ENCODE data around the gene PIP5K1B.

The PIP5K1B gene

DNA sequence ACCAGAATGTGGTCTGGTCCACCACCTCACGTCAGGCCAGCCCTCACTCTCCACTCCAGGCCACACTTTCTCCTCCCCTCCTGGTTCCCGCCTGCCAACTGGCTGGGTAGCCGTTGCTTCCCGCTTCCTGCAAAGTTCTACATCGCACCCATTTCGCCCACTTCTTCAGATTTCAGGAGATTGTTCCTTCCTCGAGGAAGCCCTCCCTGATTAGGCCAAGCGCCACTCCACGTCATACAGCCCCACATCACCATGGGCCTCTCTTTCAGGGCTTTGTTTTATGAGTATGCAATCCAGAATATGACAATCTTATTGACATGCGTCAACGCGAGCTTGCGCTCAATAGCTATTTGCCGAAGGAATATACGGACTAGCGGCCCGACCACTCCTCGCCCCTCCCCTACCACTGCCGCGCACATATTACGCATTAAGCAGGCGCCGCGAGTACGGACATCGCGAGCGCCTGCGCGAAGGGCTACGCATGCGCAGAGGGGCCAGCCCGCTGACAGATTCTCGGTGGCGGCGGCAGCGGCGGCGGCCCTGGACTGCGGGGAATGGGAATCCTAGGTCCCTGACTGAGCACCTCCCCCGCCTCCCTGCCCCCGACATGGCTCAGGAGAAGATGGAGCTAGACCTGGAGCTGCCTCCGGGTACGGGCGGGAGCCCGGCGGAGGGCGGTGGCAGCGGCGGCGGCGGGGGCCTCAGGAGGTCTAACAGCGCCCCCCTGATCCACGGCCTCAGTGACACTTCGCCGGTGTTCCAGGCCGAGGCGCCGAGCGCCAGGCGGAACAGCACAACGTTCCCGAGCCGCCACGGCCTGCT is 74.7 kb downstream of the PIP5K1B start:
- peak; percentile 96 for DNase-seq

DNA sequence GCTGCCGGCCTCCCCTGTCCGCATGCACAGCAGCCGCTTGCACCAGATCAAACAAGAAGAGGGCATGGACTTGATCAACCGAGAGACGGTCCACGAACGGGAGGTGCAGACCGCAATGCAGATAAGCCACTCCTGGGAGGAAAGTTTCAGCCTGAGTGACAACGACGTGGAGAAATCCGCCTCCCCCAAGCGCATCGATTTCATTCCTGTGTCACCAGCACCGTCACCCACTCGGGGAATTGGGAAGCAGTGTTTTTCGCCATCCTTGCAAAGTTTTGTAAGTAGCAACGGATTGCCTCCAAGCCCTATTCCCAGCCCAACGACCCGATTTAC is 75.3 kb downstream of the PIP5K1B start:
- no peak for DNase-seq

DNA sequence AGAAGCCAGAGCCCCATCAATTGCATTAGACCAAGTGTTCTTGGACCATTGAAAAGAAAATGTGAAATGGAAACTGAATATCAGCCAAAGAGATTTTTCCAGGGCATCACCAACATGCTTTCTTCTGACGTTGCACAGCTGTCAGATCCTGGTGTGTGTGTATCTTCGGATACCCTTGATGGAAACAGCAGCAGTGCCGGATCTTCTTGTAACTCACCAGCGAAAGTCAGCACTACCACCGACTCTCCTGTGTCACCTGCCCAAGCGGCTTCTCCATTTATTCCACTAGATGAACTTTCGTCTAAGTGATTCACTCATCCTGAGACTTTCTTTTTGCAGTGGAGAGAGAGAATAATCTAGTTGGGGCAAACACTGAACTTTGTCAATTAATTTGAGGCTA is 75.7 kb downstream of the PIP5K1B start:
- DNase-seq = no peak

DNA sequence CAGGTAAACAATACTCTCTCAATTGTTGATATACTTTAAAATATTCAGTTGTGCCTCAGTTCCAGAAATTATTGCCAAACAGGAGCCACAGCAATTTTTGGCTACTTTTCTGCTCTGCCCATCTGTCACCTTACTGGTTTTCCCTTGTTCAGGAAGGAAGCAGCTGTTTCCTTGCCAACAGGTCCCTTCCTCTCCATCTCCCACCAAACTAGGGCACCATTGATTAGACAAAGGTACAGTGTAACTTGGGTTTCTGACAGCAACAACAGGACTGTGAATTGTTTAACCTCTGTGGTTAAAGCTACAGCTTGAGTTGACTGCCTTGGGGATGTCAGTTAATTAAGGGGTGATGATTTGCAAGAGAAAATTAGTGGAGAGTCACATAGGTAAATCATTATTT is 76.9 kb downstream of the PIP5K1B start:
- DNase-seq = no peak

DNA sequence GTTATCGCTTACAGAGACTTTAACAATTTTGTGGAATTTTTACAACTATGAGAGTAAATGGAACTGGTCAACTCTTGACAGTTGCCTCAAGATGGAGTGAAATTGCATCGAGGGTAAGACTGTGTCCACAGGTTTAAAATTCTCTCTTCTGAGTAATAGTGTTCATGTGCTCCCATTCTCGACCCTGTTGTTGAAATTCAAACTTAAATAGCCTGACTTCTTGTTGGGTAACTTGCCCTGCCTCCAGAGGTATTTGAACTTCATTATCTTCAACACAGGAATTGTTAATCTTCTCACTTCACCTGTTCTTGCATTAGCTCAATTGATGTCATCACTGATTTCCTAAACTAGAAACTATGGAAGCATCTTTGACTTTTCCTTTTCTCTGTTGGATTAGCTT is 77.5 kb downstream of the PIP5K1B start:
- DNase-seq = no peak

DNA sequence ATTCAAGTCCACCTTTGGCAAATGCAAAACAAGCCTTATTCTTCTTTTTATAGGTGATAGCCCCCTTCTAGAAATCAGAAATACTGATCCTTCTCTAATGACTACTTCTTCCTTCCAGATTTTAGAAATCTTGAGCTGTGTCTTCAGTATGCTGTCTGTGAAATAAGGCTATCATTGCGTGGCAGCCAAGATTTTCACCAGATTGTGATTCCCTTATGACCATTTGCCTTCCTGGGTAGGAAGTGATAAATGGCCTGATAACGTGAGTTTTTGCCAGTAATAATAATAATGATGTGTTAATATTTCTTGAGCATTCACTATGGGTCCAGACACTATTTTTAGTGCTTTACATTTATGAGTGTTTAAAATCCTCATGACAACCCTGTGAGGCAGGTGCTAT is 80.9 kb downstream of the PIP5K1B start:
- no peak for DNase-seq

DNA sequence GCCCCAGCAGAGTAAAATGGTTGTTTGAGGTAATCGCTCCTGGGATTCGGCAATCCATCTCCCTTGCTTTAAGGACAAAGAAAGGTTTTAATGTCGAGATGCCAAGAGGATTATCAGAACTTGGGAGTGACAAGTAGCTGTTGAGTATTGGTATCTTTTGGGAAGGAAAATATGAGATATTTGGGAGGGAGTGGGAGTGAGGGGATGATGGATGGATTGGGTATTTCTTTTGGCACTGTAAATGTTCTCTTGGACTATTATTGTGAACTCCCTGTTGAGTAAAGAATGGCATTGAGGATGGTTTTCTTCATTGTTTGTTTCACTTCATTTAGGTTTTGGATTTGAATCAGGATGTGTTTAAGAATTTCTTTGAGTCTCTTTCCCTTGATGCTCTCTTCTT is 86.1 kb downstream of the PIP5K1B start:
- no peak for DNase-seq

DNA sequence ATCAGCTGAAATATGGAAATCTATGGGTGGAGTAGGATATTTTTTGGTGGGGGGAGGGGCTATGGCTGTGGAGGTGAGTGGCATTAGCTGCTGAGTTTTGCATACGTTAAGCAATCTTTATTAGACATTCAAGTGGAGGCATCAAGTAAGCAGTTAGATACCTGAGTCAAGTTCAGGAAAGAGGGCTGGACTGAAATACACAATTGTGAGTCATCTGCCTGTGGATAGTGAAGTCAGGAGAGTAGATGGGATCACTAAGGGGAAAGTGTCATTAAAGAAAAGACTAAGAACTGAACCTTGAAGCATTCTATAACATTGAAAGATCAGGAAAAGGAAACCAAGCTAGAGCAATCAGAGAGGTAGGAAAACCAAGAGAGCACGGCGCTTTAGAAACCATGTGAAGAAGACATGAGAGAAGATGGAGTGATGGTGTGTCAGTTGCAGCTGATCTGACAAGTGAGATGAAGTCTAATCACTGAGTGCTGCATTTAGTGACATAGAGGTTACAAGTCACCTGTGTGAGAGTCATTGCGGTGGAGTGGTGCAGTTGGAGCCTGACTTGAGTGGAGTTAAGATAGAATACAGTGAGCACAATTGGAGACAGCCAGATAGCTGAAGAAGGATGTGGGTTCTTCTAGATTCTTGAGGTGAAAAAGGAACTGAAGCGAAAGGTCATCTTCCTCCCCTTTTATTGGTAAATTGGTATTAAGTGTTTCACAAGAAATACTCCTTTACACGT is 88.7 kb downstream of the PIP5K1B start:
- DNase-seq = no peak

DNA sequence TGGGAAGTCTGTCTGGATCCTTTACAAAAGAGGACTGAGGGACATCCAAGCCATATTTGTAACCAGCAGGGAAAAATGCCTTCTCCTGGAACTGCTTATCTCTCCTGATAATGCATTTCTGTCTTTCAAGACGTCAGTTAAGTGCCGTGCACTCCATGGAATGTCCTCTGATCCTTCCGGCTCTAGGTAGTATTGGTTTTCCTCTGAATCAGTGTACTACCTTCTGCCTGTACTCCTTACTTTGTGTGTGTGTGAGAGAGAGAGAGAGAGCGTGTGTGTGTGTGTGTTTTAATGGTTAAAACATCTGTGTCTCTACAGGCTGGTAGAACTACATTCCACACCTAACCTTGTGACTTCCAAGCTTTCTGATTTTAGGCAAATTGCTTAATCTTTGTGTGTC is 89.9 kb downstream of the PIP5K1B start:
- DNase-seq = no peak

DNA sequence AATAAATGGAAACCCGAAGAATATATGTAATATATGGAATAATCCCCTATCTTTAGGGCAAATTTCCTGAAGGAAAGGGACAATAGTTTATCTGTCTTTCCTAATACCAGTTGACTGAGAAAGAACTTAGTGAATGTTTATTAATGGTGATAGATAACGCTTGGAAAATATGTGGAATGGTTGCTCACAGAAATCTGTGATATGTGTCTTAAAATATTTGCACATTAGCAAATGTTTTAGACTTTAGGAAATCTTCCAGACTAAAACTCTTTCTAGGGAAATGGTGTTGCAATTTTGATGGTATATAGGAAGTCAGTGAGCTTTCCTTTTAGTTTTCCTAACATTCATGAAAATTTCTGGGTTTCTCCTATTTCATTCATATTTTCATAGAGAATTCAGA is 90.4 kb downstream of the PIP5K1B start:
- no peak for DNase-seq

DNA sequence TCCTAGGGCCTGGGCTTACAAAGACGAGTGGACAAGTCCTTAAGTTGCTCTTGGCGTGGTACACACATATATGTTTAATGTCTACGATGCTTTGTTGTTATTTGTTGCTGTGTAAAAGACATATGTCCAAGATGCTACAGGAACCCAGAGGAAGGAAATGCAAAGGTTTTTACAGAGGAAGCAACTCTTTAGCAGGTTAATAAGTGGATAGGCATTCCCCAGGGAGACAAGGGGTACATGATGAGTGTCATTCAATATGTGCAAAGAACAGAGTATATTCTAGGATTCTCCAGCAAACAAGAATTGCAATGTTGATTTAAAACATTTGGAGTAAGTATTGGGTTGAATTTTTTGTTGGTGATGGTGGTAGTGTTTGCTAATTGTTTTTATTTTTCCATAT is 92.1 kb downstream of the PIP5K1B start:
- DNase-seq = no peak

DNA sequence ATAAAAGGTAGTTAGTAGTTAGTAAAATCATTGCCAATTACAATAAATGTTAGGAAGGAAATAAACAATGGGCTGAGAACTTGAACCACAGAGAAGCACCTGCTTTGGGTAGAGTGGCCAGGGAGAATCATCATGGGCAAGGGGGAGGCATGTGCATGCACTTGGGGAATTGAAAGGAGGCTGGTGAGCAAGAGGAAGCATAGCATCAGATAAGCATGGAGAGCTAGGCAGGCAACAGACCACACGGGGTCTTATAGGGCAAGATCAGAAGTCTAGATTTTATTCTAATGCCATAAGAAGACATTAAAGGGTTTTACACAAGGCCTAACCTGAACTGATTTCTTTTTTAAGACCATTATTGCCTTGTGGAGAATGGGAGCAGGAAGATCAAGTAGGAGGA is 93.4 kb downstream of the PIP5K1B start:
- no peak for DNase-seq

DNA sequence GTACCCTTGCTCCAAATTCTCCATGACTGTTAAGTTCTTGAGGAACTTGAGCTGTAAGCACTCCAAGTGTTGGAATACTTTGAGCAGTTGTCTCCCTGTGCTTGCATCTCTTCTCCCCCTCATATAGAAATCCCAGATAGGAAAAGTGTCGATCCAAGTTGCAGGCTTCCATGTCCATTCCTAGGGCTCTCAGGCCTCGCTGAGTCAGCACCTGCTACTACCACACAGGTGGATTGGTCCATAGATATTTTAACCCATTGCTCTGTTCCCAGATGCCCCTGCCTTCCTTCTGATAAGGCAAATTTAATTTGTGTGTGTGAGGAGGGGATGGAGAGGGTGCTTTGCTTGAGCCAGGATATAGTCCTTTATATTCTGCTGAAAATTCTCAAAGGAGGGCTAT is 95.8 kb downstream of the PIP5K1B start:
- no peak for DNase-seq

DNA sequence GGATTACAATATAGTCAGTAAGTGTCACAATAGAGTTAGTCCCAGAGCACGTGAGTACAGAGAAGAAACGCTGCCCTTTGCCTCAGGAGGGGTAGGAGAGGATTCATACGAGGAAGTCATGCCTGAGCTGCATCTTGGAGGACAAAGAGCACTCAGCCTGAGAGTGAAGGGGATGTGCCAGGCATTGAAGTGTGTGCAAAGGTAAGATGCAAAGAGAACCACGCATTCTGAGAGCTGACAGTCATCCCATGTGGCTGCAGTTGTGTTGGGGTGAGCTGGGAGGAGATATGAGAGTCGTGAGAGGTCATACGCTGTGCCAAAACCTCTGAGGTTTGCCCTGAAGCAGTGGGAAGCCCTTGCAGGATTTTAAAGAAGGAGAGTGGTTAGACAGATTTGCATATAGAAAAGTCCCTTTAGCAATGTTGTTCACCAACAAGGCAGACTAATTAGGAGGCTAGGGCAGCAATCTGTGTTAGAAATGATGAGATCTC is 97.5 kb downstream of the PIP5K1B start:
- DNase-seq = no peak

DNA sequence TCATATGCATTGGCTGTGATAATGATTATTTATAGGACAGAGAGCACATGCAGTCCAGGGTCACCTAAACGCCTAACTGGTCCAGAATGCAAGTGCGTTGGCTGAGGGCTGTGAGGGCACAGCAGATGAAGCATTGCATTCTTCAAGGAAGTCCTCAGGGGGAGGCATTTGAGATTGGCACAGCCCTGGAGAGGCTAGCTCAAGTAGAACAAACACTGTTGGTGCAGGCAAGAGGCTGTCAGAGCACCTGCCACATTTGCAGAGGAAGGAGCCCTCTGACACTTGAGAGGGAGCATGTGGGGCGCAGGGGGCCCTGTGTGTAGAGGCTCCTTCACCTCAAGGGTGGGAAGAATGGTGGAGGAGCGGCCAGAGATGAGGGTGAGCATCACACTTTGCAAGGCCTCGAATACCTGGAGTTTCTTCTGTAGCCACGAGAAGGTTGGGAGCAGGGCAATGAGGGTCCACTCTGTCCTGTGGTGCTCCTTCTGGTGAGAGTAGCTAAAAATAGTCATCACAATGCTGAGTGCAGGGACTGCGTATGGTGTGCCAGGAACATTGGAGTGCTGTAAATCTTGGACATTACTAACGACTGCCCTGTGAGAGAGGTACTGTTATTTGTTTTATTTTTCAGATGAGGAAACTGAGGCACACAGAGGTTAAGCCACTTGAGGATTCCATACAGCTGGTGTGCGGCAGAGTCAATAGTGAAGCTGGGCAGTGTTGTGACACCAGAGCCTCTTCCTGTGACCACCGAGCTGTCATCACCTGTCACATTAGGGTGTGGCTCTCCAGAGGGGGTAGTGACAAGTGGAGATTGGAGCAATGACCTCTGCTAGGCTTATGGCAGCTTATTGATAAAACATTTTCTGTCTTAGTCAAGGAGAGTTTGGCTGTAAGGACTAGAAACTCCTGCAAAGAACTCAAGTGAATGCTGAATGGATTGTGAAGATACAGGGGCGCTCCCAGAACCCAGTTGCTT is 100.2 kb downstream of the PIP5K1B start:
- no peak for DNase-seq

DNA sequence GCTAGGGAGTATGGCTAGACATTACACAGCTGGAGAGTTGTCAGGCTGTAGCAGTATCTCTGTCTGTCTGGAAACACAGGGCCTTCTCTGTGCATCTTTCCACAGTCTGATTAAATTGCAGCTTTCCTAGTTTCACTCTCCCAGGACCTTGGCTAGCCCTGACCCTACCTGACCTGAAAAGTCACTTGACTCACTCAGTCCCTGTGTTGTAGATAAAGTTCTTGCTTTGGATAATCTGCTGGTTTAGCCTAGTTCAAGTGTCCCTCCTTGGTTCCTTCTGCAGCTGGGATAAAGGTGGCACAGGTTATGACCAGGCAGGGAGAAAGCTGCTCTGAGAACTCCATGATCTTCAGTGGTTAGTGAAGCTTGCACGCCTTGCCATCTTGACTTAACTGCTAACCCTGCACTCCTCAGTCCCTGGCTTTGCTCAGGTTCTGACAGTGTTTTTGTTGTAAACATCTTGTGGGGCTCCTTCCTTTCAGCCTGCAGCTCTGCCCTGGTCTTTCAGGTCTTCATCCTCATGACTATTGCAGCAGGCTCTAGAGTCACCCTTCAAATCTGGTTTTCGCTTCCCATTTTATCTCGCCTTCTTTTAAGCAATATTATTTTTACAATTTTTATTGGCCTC is 101.0 kb downstream of the PIP5K1B start:
- no peak for DNase-seq

DNA sequence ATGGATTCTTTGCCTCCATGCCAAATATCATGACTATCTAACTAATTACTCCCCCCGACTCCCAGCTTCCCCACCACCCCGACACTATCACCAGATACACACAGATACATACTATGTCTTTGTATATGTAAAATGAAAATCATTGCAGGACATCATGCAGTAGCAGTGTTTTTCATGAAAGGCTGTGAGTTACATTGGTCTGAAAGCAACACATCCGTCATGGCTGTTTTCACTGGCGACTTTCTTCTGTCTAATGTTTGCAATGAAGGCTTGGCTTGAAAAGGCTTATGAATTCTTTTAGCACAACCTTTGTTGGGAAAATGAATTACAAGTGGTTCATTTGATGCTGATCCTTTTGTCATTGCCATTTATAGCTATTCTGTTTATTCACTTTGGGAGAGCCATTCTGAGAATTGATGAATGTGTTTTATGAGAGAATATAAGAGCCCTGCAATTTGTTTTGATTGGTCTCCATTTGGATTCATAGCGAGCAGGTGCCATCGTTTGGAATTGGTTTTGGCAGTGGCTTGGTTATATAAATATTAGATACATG is 103.4 kb downstream of the PIP5K1B start:
- no peak for DNase-seq

DNA sequence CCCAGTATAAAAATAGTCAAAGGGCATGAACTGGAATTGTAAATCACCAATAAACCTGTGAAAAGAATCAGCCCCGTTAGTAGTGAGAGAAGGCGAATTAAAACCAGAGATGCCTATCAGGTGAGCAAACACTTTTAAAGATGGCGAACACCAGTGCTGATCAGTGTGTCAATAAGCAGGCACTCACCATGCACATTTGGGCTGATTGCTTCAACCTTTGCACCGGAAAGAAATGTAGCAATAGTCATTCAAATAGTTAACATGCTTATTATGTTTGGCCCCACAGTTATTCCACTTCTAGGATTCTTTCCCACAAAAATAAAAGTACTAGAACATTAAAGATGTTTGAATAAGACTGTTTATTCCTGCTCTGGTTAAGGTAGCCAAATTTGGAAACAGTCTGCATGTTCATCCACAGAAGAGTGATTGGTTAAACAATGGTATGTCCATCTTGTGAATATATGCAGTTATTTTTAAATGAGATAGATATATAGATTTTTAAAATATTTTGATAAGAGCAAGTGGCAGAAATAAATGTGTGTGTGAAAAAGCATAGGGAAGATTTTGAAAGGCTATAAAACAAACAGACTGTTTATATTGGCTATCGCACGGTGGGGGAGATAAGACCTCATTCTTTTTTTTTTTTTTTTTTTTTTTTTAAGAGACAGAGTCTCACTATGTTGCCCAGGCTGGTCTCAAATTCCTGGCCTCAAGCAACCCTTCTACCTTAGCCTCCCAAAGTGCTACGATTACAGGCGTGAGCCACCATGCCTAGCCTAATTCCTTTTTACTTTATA is 112.2 kb downstream of the PIP5K1B start:
- DNase-seq = no peak

DNA sequence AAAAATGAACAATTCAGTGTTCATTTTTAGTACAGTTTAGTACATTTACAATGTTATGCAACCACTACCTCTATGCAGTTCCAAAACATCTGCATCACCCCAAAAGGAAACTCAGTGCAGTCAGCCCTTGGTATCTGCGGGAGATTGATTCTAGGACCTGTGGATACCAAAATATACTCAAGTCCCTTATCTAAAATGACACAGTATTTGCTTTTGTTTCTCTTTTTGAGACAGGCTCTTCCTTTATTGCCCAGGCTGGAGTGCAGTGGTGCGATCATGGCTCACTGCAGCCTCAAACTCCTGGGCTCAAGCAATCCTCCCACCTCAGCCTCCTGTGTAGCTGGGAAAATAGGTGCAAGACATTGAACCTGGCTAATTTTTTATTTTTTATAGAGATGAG is 114.0 kb downstream of the PIP5K1B start:
- DNase-seq = no peak

DNA sequence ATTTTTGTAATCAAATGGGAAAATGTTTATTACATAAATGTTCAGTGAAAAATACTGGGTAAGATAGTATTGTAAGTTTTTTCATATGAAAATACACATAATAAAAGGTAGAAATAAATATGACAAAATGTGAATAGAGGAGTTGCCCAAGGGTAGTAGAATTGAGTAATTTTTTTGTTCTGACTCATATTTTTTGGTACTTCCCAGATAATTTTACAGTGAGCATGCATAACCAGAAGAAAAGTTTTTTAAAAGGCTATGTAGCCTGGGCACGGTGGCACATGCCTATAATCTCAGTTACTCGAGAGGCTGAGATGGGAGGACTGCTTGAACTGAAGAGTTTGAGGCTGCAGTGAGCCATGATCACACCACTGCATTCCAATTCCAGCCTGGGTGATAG is 116.9 kb downstream of the PIP5K1B start:
- DNase-seq = no peak

DNA sequence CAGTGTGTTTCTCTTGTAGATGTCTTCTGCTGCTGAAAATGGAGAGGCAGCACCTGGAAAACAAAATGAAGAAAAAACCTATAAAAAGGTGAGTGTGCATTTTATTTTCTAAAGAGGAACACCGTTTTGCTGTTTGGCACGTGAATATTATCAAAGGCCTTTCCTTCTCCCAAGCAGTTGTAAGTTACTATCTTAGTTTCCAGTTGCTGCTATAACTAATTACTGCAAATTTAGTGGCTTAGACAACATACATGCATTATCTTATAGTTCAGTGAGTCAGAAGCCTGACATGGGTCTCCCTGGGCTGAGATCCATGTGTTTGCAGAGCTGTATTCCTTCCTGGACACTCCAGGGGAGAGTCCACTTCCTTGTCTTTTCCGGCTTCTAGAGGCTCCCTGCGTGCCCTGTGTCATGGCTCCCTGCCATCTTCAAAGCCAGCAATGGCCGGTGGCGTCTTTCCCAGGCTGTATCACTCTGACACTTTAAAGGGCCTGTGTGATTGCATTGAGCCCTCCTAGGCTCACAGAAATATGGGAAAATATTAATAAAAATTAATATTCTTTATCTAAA is 117.6 kb downstream of the PIP5K1B start:
- DNase-seq = no peak

All from activated CD8-positive, alpha-beta memory T cell treated with anti-CD3 and anti-CD28 coated beads, Interleukin-2, amount 50 U/mL, for 4 hours (primary cell).